OCI-LY3 (cell line): ENCODE results near the gene RIPPLY1.
"Not testable (repeated sequence)": the region's sequence is repeated elsewhere in the genome, so short reads cannot be mapped to it uniquely, and the experiment has no call there.

Source experiments
- H2AFZ ChIP-seq: fragments of 200-600, 300-600 bp; shearing (Covaris generic); 2 replicates; pipeline ENCODE4 v1.6.0; 2014; ENCODE audit warnings: antibody characterized with exemption, low read depth, low read length
- H3K27ac ChIP-seq: fragments of 200-600, 300-600 bp; sonication (generic); 2 replicates; pipeline ENCODE4 v1.5.1; 2014; ENCODE audit warnings: mild to moderate bottlenecking, low read length, moderate library complexity, mixed read lengths
- H3K27me3 ChIP-seq: fragments of 200-600, 300-600 bp; sonication (generic); 2 replicates; pipeline ENCODE4 v1.6.1; 2014; ENCODE audit warnings: low read depth, low read length, mixed read lengths
- H3K36me3 ChIP-seq: fragments of 200-600, 300-600 bp; sonication (generic); replicated peaks from 2 replicates; pipeline ENCODE3; 2014; ENCODE audit warnings: low read depth, low read length, mixed read lengths
- H3K4me1 ChIP-seq: fragments of 300-600, 200-600 bp; sonication (generic); 2 replicates; pipeline ENCODE4 v1.6.1; 2014; ENCODE audit warnings: low read length, mixed read lengths
- H3K4me2 ChIP-seq: fragments of 200-600, 300-600 bp; sonication (generic); 2 replicates; pipeline ENCODE4 v1.6.1; 2014; ENCODE audit warnings: low read length, mixed read lengths
- H3K4me3 ChIP-seq: fragments of 300-600, 200-600 bp; sonication (generic); 2 replicates; pipeline ENCODE4 v1.5.1; 2014; ENCODE audit warnings: antibody characterized with exemption, mild to moderate bottlenecking, low read length, moderate library complexity
- H3K79me2 ChIP-seq: fragments of 300-600, 200-600 bp; shearing (Covaris generic); 2 replicates; pipeline ENCODE4 v1.6.1; 2014; ENCODE audit warnings: mild to moderate bottlenecking, low read length, mixed read lengths
- H3K9ac ChIP-seq: fragments of 300-600, 200-600 bp; shearing (Covaris generic); 2 replicates; pipeline ENCODE4 v1.6.0; 2014; ENCODE audit warnings: mild to moderate bottlenecking, low read length, moderate library complexity
- H3K9me3 ChIP-seq: fragments of 200-600, 300-600 bp; shearing (Covaris generic); 2 replicates; pipeline ENCODE4 v1.6.1; 2014; ENCODE audit warnings: low read length, mixed read lengths; ENCODE audit not compliant: insufficient read depth
- H4K20me1 ChIP-seq: fragments of 200-600, 300-600 bp; sonication (generic); 2 replicates; pipeline ENCODE4 v1.6.1; 2016; ENCODE audit warnings: low read length, mixed read lengths; ENCODE audit not compliant: insufficient read depth
- CTCF ChIP-seq: fragments of 200-600, 300-600 bp; sonication (generic); IDR thresholded peaks from 2 replicates; pipeline ENCODE4 v1.5.1; 2014; ENCODE audit warnings: antibody characterized with exemption, low read length, low read depth
- EZH2phosphoT487 ChIP-seq: fragments of 200-600 bp; shearing (Covaris generic); IDR thresholded peaks from 2 replicates; pipeline ENCODE4 v1.6.1; 2018; ENCODE audit warnings: antibody characterized with exemption, mixed run types, low read depth

RIPPLY1 gene

GRCh38 chrX:106875151-106875550 is 28.0 kb downstream of the RIPPLY1 start:
- Histone ChIP-seq H3K4me1 (no peaks in the 10 kb centered on the region), H3K4me2 (no peak overlapping the region), H3K36me3 (no peaks in the 10 kb centered on the region), H3K4me3 (no peak overlapping the region), H2AFZ (no peak overlapping the region), H3K79me2 (no peaks in the 10 kb centered on the region), H3K27me3 (no peaks in the 10 kb centered on the region), H4K20me1 (no peaks in the 10 kb centered on the region), H3K9me3 (no peaks in the 10 kb centered on the region), H3K9ac (no peak overlapping the region), H3K27ac (no peak overlapping the region)
- TF ChIP-seq EZH2phosphoT487 (no peak), CTCF (no peak)

- no peaks in the 10 kb centered on the region for H4K20me1 ChIP-seq
- no peaks in the 10 kb centered on the region for H3K36me3 ChIP-seq
- TF ChIP-seq CTCF, result peak; percentile 56
- TF ChIP-seq EZH2phosphoT487, result no peak
- H3K4me1 ChIP-seq, result no peaks in the 10 kb centered on the region
- H3K4me2 ChIP-seq, result no peak overlapping the region
- H3K9ac ChIP-seq, result no peak overlapping the region
- H3K4me3 ChIP-seq, result no peak overlapping the region
- no peak overlapping the region for H3K27ac ChIP-seq
- H3K27me3 ChIP-seq, result no peaks in the 10 kb centered on the region
- no peak overlapping the region for H2AFZ ChIP-seq
- no peaks in the 10 kb centered on the region for H3K79me2 ChIP-seq
- no peaks in the 10 kb centered on the region for H3K9me3 ChIP-seq
These were observed 29.1 kb downstream of the RIPPLY1 start for GRCh38 chrX:106874075-106874474.

- H2AFZ ChIP-seq, H3K4me3 ChIP-seq, H4K20me1 ChIP-seq, H3K4me2 ChIP-seq, H3K4me1 ChIP-seq, H3K9me3 ChIP-seq, H3K9ac ChIP-seq, H3K27ac ChIP-seq, H3K27me3 ChIP-seq, H3K79me2 ChIP-seq, H3K36me3 ChIP-seq: not testable (repeated sequence)
These were observed 30.3 kb downstream of the RIPPLY1 start for GRCh38 chrX:106872796-106873195.

GRCh38 chrX:106863697-106864096 is 39.4 kb downstream of the RIPPLY1 start:
- Histone ChIP-seq H3K4me2 (no peak overlapping the region), H3K9ac (no peak overlapping the region), H4K20me1 (no peaks in the 10 kb centered on the region), H3K36me3 (no peaks in the 10 kb centered on the region), H3K4me1 (no peaks in the 10 kb centered on the region), H3K4me3 (no peak overlapping the region), H3K9me3 (no peaks in the 10 kb centered on the region), H2AFZ (no peak overlapping the region), H3K27me3 (no peaks in the 10 kb centered on the region), H3K79me2 (no peaks in the 10 kb centered on the region), H3K27ac (no peak overlapping the region)
- TF ChIP-seq EZH2phosphoT487, result no peak
- TF ChIP-seq CTCF, result no peak
